GM12864 (cell line): ENCODE data around the gene CENPO.

Experiments used
- DNase-seq: peaks from one replicate; pipeline ENCODE4 v3.0.0-alpha.2; 2011; ENCODE audit warnings: low read depth
- H3K4me3 ChIP-seq: 2 replicates; pipeline ENCODE4 v1.5.1; 2011; ENCODE audit warnings: mild to moderate bottlenecking, low read depth, low read length, control low read depth
- TF ChIP-seq, protein P1 (sequence below): IDR thresholded peaks from 2 replicates; pipeline ENCODE4 v1.5.1; 2011; ENCODE audit warnings: low read depth, mild to moderate bottlenecking, moderate library complexity, low read length, control low read depth, inconsistent platforms; ENCODE audit errors: missing control alignments

CENPO gene

DNA sequence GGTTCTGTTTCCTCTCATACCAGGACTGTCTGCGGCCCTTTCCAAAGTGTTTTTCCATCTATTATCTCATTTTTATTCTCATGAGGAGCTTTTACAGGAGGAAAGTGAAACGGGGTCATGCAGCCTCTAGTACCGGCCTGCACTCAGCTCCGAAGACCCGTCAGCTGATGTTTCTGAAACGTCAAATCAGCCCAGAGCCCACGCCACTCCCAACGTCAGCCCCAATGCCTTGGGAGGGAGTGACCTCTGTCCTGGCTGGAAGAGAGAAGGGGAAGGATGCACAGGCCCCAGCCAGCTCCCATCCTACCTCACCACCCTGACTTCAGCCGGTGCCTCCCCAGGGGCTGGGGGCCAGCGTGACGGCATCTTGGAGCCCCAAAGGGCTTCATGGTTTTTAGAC lies 68.3 kb downstream of the CENPO start:
- no peak for DNase-seq
- H3K4me3 ChIP-seq: no peak overlapping the region
- TF ChIP-seq, protein P1, sequence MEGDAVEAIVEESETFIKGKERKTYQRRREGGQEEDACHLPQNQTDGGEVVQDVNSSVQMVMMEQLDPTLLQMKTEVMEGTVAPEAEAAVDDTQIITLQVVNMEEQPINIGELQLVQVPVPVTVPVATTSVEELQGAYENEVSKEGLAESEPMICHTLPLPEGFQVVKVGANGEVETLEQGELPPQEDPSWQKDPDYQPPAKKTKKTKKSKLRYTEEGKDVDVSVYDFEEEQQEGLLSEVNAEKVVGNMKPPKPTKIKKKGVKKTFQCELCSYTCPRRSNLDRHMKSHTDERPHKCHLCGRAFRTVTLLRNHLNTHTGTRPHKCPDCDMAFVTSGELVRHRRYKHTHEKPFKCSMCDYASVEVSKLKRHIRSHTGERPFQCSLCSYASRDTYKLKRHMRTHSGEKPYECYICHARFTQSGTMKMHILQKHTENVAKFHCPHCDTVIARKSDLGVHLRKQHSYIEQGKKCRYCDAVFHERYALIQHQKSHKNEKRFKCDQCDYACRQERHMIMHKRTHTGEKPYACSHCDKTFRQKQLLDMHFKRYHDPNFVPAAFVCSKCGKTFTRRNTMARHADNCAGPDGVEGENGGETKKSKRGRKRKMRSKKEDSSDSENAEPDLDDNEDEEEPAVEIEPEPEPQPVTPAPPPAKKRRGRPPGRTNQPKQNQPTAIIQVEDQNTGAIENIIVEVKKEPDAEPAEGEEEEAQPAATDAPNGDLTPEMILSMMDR: no peak

- TF ChIP-seq, protein P1: no peak
- no peak for DNase-seq
- no peak overlapping the region for H3K4me3 ChIP-seq
Observed at GRCh38 chr2:24863641-24864040, 70.4 kb downstream of the CENPO start.

DNA sequence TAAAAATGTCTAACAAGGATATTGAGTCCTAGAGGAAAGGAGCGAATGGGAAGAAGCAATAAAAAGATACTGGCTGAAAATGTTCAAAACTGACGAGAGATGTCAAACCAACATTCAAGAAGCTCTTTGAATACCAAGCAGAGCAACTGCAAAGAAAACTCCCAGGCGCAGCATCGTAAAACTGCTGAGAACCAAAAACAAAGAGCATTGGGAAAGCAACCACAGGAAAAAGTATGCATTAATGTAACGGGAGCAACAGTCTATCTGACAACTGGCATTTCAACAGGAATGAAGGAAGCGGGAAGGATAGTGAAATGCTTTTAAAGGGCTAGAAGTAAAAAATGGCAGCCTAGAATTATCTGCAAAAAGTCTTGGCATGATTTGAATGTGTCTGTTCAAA lies 73.7 kb downstream of the CENPO start:
- TF ChIP-seq, protein P1: no peak
- H3K4me3 ChIP-seq: no peak overlapping the region
- DNase-seq: no peak

GRCh38 chr2:24870440-24870839 lies 77.2 kb downstream of the CENPO start:
- no peak for DNase-seq

DNA sequence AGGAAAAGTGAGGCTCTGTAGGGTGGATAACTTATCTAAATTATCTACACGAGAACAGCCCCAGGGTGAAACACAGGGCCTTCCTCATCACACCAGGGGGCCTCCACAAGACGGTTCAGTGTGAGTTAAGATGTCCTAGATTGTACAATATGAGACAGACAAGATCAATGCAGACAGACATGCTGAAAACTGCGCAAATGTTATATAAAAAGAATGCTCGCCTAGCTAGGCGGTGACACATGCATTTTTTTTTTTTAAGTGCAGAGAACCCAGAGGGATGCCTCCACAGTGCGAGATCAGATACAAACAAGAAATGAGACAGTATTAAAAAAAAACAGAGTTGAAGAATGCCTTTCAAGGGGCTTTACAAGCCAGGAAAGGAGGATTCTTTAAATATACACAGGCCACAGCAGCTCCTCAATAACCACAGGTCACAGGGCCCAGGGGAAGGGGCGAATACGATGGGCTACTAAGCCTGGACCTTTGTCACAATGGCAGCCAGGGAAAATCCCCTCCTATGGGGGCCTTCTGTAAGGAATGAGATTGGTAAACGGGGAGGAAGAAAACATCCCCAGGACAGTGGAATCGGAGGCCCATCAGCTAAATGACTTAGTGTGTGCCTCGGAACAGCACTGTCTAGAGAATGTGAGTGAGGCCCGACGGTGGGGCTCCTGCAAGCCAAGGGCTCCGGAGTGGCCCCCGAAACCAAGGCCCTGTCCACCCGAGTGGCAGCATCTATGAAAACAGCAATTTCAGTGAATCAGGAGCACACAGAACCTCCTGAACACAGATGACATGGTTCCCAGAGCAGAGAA lies 77.9 kb downstream of the CENPO start:
- TF ChIP-seq, protein P1: no peak
- no peak for DNase-seq
- no peak overlapping the region for H3K4me3 ChIP-seq

More at GRCh38 chr2:24870440-24870839, 77.2 kb downstream of the CENPO start:
- TF ChIP-seq, protein P1: no peak
- H3K4me3 ChIP-seq: no peak overlapping the region

DNA sequence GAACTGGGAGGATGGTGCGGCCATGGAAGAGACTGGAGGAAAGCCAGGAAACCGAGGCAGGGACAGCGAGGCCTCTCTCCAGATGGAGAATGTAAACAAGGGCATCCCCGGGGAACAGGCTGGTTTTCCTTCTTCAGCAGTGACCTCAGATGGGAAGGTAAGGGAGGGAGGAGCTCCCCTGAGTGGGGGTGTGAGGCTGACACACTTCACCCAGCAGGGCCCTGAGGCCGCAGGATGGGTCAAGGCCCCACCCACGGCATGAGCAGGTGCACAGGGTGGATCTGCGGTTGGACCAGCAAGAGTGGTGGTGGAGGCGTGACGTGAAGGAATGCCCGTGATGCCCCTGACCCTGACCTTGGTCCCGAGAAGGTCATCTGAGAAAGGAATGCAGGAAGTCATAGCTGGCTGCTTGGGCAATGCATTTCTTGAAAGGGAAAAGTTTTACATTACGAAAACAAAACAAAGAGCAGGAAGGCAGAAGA lies 78.7 kb downstream of the CENPO start:
- no peak overlapping the region for H3K4me3 ChIP-seq
- no peak for DNase-seq
- TF ChIP-seq, protein P1: no peak
